Measurements from ENCODE around the gene STX2. TPM values are rescaled to one million over a fixed set of nuclear protein-coding genes. Genes with fewer than 3 reads are reported as not detected.
A peak's percentile ranks its signal among the peaks of the same experiment; 100 is the strongest.
"Not testable (repeated sequence)": the region's sequence is repeated elsewhere in the genome, so short reads cannot be mapped to it uniquely, and the experiment has no call there.

Gene STX2
- polyA plus RNA-seq, 4 donors = 0.45 to 10.0 (median 4.5) TPM

DNA sequence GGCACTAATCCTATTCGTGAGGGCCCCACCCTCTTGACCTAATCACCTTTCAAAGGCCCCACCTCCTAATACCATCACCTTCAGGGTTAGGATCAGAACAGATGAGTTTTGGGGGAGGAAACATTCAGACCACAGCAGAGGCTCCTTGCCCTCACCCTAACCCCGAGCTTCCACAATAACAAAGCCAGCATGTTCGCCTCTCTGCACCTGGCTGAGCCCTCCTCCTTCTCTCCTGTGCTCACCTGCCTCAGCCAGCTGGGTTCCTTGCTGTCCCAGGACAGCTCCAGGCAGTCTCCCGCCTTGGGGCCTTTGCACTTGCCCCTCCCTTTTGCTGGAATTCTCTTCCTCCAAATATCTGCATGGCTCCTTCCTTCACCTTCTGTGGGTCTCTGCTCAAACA, 23.1 kb upstream of the STX2 start:
- FAIRE-seq (no peak), DNase-seq (no peak)
- Histone ChIP-seq H3K4me1 (ENCODE audit: control insufficient read depth in 3 of 3, insufficient read depth in 2 of 3, low read depth in 1 of 3, low read length in 2 of 3) (no peaks in the 10 kb centered on the region), H3K36me3 (ENCODE audit: control insufficient read depth in 3 of 3, insufficient read depth in 2 of 3, low read depth in 1 of 3, low read length in 3 of 3) (no peaks in the 10 kb centered on the region), H3K27ac (ENCODE audit: low read depth in 1 of 3, low read length in 2 of 3) (no peak overlapping the region), H3K9me3 (ENCODE audit: control insufficient read depth in 2 of 2, insufficient read depth in 1 of 2, low read depth in 1 of 2, low read length in 1 of 2) (peaks cover 0 to 4% of the 10 kb centered on the region in 2 donors), H3K27me3 (ENCODE audit: control insufficient read depth in 3 of 3, insufficient read depth in 3 of 3, low read length in 3 of 3) (no peaks in the 10 kb centered on the region), H3K4me3 (ENCODE audit: low read depth in 1 of 3, low read length in 3 of 3) (no peak overlapping the region)
- WGBS, 3 donors = 47 to 89% (median 71%) methylated on average over 4 of the region's 4 CpGs

- Histone ChIP-seq H3K4me1 (ENCODE audit: control insufficient read depth in 3 of 3, insufficient read depth in 2 of 3, low read depth in 1 of 3, low read length in 2 of 3) (no peaks in the 10 kb centered on the region), H3K36me3 (ENCODE audit: control insufficient read depth in 3 of 3, insufficient read depth in 2 of 3, low read depth in 1 of 3, low read length in 3 of 3) (no peaks in the 10 kb centered on the region), H3K4me3 (ENCODE audit: low read depth in 1 of 3, low read length in 3 of 3) (no peak overlapping the region), H3K27me3 (ENCODE audit: control insufficient read depth in 3 of 3, insufficient read depth in 3 of 3, low read length in 3 of 3) (no peaks in the 10 kb centered on the region), H3K27ac (ENCODE audit: low read depth in 1 of 3, low read length in 2 of 3) (no peak overlapping the region), H3K9me3 (ENCODE audit: control insufficient read depth in 2 of 2, insufficient read depth in 1 of 2, low read depth in 1 of 2, low read length in 1 of 2) (peaks cover 0 to 8% of the 10 kb centered on the region in 2 donors)
- FAIRE-seq = no peak
- WGBS, 3 donors = 89 to 90% (median 89%) methylated on average over 9 of the region's 9 CpGs
- no peak for DNase-seq
Measured at GRCh38 chr12:130860311-130860710, 21.3 kb upstream of the STX2 start.

DNA sequence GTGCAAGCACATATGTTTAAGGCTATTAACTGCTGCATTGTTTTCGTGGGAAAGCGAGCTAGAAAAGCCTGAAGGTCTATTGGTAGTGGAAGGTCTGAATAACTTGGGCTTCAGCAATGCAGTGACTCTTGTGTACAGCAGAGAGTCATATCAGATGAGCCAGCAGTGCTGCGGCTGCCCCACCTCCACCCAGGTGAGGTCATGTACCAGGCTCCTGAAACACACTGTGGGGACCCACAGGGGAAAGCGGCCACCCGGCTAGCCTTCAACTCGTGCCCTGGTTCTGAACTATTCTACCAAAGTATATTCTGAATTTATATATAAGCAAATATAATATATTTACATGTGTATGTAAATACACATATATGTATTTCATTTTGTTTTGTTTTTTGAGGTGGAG, 20.1 kb upstream of the STX2 start:
- Histone ChIP-seq H3K4me3 (ENCODE audit: low read depth in 1 of 3, low read length in 3 of 3) (no peak overlapping the region), H3K27ac (ENCODE audit: low read depth in 1 of 3, low read length in 2 of 3) (no peak overlapping the region), H3K27me3 (ENCODE audit: control insufficient read depth in 3 of 3, insufficient read depth in 3 of 3, low read length in 3 of 3) (no peaks in the 10 kb centered on the region), H3K9me3 (ENCODE audit: control insufficient read depth in 2 of 2, insufficient read depth in 1 of 2, low read depth in 1 of 2, low read length in 1 of 2) (peaks cover 0 to 8% of the 10 kb centered on the region in 2 donors), H3K36me3 (ENCODE audit: control insufficient read depth in 3 of 3, insufficient read depth in 2 of 3, low read depth in 1 of 3, low read length in 3 of 3) (no peaks in the 10 kb centered on the region), H3K4me1 (ENCODE audit: control insufficient read depth in 3 of 3, insufficient read depth in 2 of 3, low read depth in 1 of 3, low read length in 2 of 3) (no peaks in the 10 kb centered on the region)
- peak in 1 of 2 donors; percentile 60 for DNase-seq
- FAIRE-seq = no peak
- 81 to 92% (median 90%) methylated on average over 6 of the region's 6 CpGs for WGBS, 3 donors

DNA sequence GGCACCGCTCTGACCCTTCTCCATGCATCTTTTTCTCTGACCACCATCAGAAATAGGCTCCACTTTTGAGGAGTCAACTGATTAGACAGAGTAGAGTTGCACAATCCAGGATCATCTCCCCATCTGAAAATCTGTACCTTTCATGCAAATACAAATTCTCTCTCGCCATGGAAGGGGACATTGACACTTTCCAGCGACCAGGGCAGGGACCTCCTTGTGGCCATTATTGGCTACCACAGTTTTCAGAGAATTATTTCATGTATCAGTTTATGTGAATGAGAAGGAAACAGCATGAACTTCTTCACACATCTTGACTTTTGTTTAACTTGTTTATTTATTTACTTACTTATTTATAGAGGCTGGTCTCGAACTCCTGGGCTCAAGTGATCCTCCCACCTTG, 19.0 kb upstream of the STX2 start:
- peaks cover 0 to 8% of the 10 kb centered on the region in 2 donors for H3K9me3 ChIP-seq (ENCODE audit: control insufficient read depth in 2 of 2, insufficient read depth in 1 of 2, low read depth in 1 of 2, low read length in 1 of 2)
- H3K4me1 ChIP-seq (ENCODE audit: control insufficient read depth in 3 of 3, insufficient read depth in 2 of 3, low read depth in 1 of 3, low read length in 2 of 3) = peaks cover 0 to 2% (median 0%) of the 10 kb centered on the region in 3 donors
- FAIRE-seq = no peak
- 78 to 82% (median 80%) methylated on average over 4 of the region's 4 CpGs for WGBS, 3 donors
- no peaks in the 10 kb centered on the region for H3K27me3 ChIP-seq (ENCODE audit: control insufficient read depth in 3 of 3, insufficient read depth in 3 of 3, low read length in 3 of 3)
- H3K27ac ChIP-seq (ENCODE audit: low read depth in 1 of 3, low read length in 2 of 3) = no peak overlapping the region
- no peak for DNase-seq
- H3K36me3 ChIP-seq (ENCODE audit: control insufficient read depth in 3 of 3, insufficient read depth in 2 of 3, low read depth in 1 of 3, low read length in 3 of 3) = no peaks in the 10 kb centered on the region
- H3K4me3 ChIP-seq (ENCODE audit: low read depth in 1 of 3, low read length in 3 of 3) = no peak overlapping the region

DNA sequence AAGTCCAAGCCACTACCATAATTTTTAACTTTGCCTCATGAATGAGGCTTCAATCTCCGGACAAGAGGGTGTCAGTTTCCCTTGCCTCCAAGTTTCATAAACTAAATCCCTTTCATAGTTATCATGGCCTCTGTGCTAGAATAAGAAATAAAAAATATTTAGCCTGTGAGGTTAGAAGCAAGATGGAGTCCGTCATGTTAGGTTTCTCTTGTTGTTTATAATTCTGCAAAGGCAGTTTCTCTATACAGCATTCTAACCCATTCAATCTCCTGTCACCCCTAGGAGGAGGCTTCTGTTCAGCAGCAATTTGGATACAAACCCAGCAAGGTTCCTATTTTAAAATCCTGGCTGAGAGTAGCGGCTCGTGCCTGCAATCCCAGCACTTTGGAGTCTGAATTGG, 17.0 kb upstream of the STX2 start:
- Histone ChIP-seq H3K4me3 (ENCODE audit: low read depth in 1 of 3, low read length in 3 of 3) (no peak overlapping the region), H3K27me3 (ENCODE audit: control insufficient read depth in 3 of 3, insufficient read depth in 3 of 3, low read length in 3 of 3) (no peaks in the 10 kb centered on the region), H3K36me3 (ENCODE audit: control insufficient read depth in 3 of 3, insufficient read depth in 2 of 3, low read depth in 1 of 3, low read length in 3 of 3) (no peaks in the 10 kb centered on the region), H3K9me3 (ENCODE audit: control insufficient read depth in 2 of 2, insufficient read depth in 1 of 2, low read depth in 1 of 2, low read length in 1 of 2) (peaks cover 0 to 8% of the 10 kb centered on the region in 2 donors), H3K4me1 (ENCODE audit: control insufficient read depth in 3 of 3, insufficient read depth in 2 of 3, low read depth in 1 of 3, low read length in 2 of 3) (peaks cover 0 to 6% (median 0%) of the 10 kb centered on the region in 3 donors), H3K27ac (ENCODE audit: low read depth in 1 of 3, low read length in 2 of 3) (no peak overlapping the region)
- DNase-seq (no peak), FAIRE-seq (no peak)
- WGBS, 3 donors = 82 to 88% (median 88%) methylated on average over 4 of the region's 4 CpGs

- H3K4me1 ChIP-seq (ENCODE audit: control insufficient read depth in 3 of 3, insufficient read depth in 2 of 3, low read depth in 1 of 3, low read length in 2 of 3) = peaks cover 0 to 30% (median 0%) of the 10 kb centered on the region in 3 donors
- H3K27me3 ChIP-seq (ENCODE audit: control insufficient read depth in 3 of 3, insufficient read depth in 3 of 3, low read length in 3 of 3) = no peaks in the 10 kb centered on the region
- H3K4me3 ChIP-seq (ENCODE audit: low read depth in 1 of 3, low read length in 3 of 3) = no peak overlapping the region
- no peak for DNase-seq
- H3K27ac ChIP-seq (ENCODE audit: low read depth in 1 of 3, low read length in 2 of 3) = peak overlapping the region in 1 of 3 donors; percentile 84
- H3K9me3 ChIP-seq (ENCODE audit: control insufficient read depth in 2 of 2, insufficient read depth in 1 of 2, low read depth in 1 of 2, low read length in 1 of 2) = no peaks in the 10 kb centered on the region
- WGBS, 3 donors = 62 to 78% (median 73%) methylated on average over 12 of the region's 12 CpGs
- FAIRE-seq = no peak
- H3K36me3 ChIP-seq (ENCODE audit: control insufficient read depth in 3 of 3, insufficient read depth in 2 of 3, low read depth in 1 of 3, low read length in 3 of 3) = no peaks in the 10 kb centered on the region
Measured at GRCh38 chr12:130850418-130851021, 11.5 kb upstream of the STX2 start.

GRCh38 chr12:130849561-130850417, 10.7 kb upstream of the STX2 start:
- peak overlapping the region in 1 of 3 donors; percentile 84 for H3K27ac ChIP-seq (ENCODE audit: low read depth in 1 of 3, low read length in 2 of 3)
- no peak overlapping the region for H3K4me3 ChIP-seq (ENCODE audit: low read depth in 1 of 3, low read length in 3 of 3)
- no peaks in the 10 kb centered on the region for H3K9me3 ChIP-seq (ENCODE audit: control insufficient read depth in 2 of 2, insufficient read depth in 1 of 2, low read depth in 1 of 2, low read length in 1 of 2)
- H3K36me3 ChIP-seq (ENCODE audit: control insufficient read depth in 3 of 3, insufficient read depth in 2 of 3, low read depth in 1 of 3, low read length in 3 of 3) = no peaks in the 10 kb centered on the region
- WGBS, 3 donors = 10 to 39% (median 27%) methylated on average over 7 of the region's 7 CpGs
- H3K4me1 ChIP-seq (ENCODE audit: control insufficient read depth in 3 of 3, insufficient read depth in 2 of 3, low read depth in 1 of 3, low read length in 2 of 3) = peaks cover 0 to 30% (median 0%) of the 10 kb centered on the region in 3 donors
- DNase-seq (peak; percentile 75 to 89), FAIRE-seq (no peak)
- H3K27me3 ChIP-seq (ENCODE audit: control insufficient read depth in 3 of 3, insufficient read depth in 3 of 3, low read length in 3 of 3) = no peaks in the 10 kb centered on the region

DNA sequence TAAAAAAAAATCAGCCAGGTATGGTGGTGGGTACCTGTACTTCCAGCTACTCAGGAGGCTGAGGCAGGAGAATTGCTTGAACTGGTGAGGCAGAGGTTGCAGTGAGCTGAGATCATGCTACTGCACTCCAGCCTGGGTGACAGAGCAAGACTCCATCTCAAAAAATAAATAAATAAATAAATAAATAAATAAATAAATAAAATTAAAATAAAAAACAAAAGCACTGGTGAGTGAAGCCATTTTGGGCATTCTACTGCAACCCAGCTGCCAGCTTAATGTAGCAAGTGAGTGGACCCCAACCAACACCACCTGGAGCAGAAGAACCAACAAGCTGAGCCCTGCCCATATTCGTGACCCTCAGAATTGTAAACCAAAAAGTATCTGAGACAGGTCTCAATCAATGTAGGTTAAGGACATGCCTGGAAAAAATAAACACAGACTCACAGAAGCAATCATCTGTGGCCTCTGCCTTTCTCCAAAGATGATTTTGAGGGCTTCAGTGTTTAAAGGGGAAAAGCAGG, 9.8 kb upstream of the STX2 start:
- DNase-seq; H3K4me3 ChIP-seq (ENCODE audit: low read depth in 1 of 3, low read length in 3 of 3); FAIRE-seq; H3K27me3 ChIP-seq (ENCODE audit: control insufficient read depth in 3 of 3, insufficient read depth in 3 of 3, low read length in 3 of 3); H3K36me3 ChIP-seq (ENCODE audit: control insufficient read depth in 3 of 3, insufficient read depth in 2 of 3, low read depth in 1 of 3, low read length in 3 of 3); H3K9me3 ChIP-seq (ENCODE audit: control insufficient read depth in 2 of 2, insufficient read depth in 1 of 2, low read depth in 1 of 2, low read length in 1 of 2): not testable (repeated sequence)
- Histone ChIP-seq H3K4me1 (ENCODE audit: control insufficient read depth in 3 of 3, insufficient read depth in 2 of 3, low read depth in 1 of 3, low read length in 2 of 3) (peaks cover 0 to 30% (median 0%) of the 10 kb centered on the region in 3 donors), H3K27ac (ENCODE audit: low read depth in 1 of 3, low read length in 2 of 3) (peak overlapping the region in 1 of 3 donors; percentile 84)
- whole genome bisulfite sequencing, 3 donors = 83 to 100% (median 97%) methylated on average over 1 of the region's 1 CpG

Data from small intestine (tissue), 7 donors.